ENCODE data around the gene DUOXA1. TPM values are rescaled to one million over a fixed set of nuclear protein-coding genes. Genes with fewer than 3 reads are reported as not detected.
"Not testable (repeated sequence)": the region's sequence is repeated elsewhere in the genome, so short reads cannot be mapped to it uniquely, and the experiment has no call there.

Gene DUOXA1
- total RNA-seq, 1 donor: 0.36 TPM

GRCh38 chr15:45087513-45087912, 42.2 kb downstream of the DUOXA1 start:
- Histone ChIP-seq H4K20me1 (ENCODE audit: insufficient read depth, low read length) (no peaks in the 10 kb centered on the region), H3K27me3 (ENCODE audit: insufficient read depth, low read length) (peaks cover 22% of the 10 kb centered on the region), H3K79me2 (ENCODE audit: insufficient read depth, low read length) (no peaks in the 10 kb centered on the region), H2AFZ (ENCODE audit: low read length) (no peak overlapping the region), H3K9me3 (ENCODE audit: low read depth, low read length) (no peaks in the 10 kb centered on the region), H3K4me1 (ENCODE audit: insufficient read depth, low read length) (peaks cover 23% of the 10 kb centered on the region), H3K27ac (ENCODE audit: low read depth, low read length) (no peak overlapping the region), H3K36me3 (ENCODE audit: insufficient read depth, low read length) (no peaks in the 10 kb centered on the region), H3K4me3 (ENCODE audit: insufficient read depth, low read length) (no peak overlapping the region), H3K4me2 (ENCODE audit: insufficient read depth, low read length) (no peak overlapping the region)
- no peak for DNase-seq (ENCODE audit: insufficient read length, low spot score, missing footprints)
- TF ChIP-seq CTCF (IDR thresholded peaks at IDR 0.05; ENCODE audit: extremely low read depth, low read depth, low read length): no peak

GRCh38 chr15:45084163-45084562, 45.5 kb downstream of the DUOXA1 start:
- Histone ChIP-seq H3K4me1 (ENCODE audit: insufficient read depth, low read length) (peaks cover 8% of the 10 kb centered on the region), H3K9me3 (ENCODE audit: low read depth, low read length) (no peaks in the 10 kb centered on the region), H4K20me1 (ENCODE audit: insufficient read depth, low read length) (no peaks in the 10 kb centered on the region), H3K36me3 (ENCODE audit: insufficient read depth, low read length) (no peaks in the 10 kb centered on the region), H3K4me2 (ENCODE audit: insufficient read depth, low read length) (no peak overlapping the region), H2AFZ (ENCODE audit: low read length) (no peak overlapping the region), H3K79me2 (ENCODE audit: insufficient read depth, low read length) (no peaks in the 10 kb centered on the region), H3K27ac (ENCODE audit: low read depth, low read length) (no peak overlapping the region), H3K4me3 (ENCODE audit: insufficient read depth, low read length) (no peak overlapping the region), H3K27me3 (ENCODE audit: insufficient read depth, low read length) (peaks cover 20% of the 10 kb centered on the region)
- no peak for TF ChIP-seq CTCF (IDR thresholded peaks at IDR 0.05; ENCODE audit: extremely low read depth, low read depth, low read length)
- no peak for DNase-seq (ENCODE audit: insufficient read length, low spot score, missing footprints)

GRCh38 chr15:45083223-45083622, 46.5 kb downstream of the DUOXA1 start:
- H3K4me1 ChIP-seq (ENCODE audit: insufficient read depth, low read length): no peaks in the 10 kb centered on the region
- no peak for DNase-seq (ENCODE audit: insufficient read length, low spot score, missing footprints)
- no peak overlapping the region for H3K4me2 ChIP-seq (ENCODE audit: insufficient read depth, low read length)
- H3K36me3 ChIP-seq (ENCODE audit: insufficient read depth, low read length): no peaks in the 10 kb centered on the region
- H3K9me3 ChIP-seq (ENCODE audit: low read depth, low read length): no peaks in the 10 kb centered on the region
- H4K20me1 ChIP-seq (ENCODE audit: insufficient read depth, low read length): no peaks in the 10 kb centered on the region
- H3K79me2 ChIP-seq (ENCODE audit: insufficient read depth, low read length): no peaks in the 10 kb centered on the region
- no peak overlapping the region for H2AFZ ChIP-seq (ENCODE audit: low read length)
- H3K4me3 ChIP-seq (ENCODE audit: insufficient read depth, low read length): no peak overlapping the region
- peaks cover 20% of the 10 kb centered on the region for H3K27me3 ChIP-seq (ENCODE audit: insufficient read depth, low read length)
- TF ChIP-seq CTCF (IDR thresholded peaks at IDR 0.05; ENCODE audit: extremely low read depth, low read depth, low read length): no peak
- H3K27ac ChIP-seq (ENCODE audit: low read depth, low read length): no peak overlapping the region

GRCh38 chr15:45082412-45082811, 47.3 kb downstream of the DUOXA1 start:
- H3K4me1 ChIP-seq (ENCODE audit: insufficient read depth, low read length); H3K4me2 ChIP-seq (ENCODE audit: insufficient read depth, low read length); H3K79me2 ChIP-seq (ENCODE audit: insufficient read depth, low read length); H3K27ac ChIP-seq (ENCODE audit: low read depth, low read length); H3K9me3 ChIP-seq (ENCODE audit: low read depth, low read length); H2AFZ ChIP-seq (ENCODE audit: low read length); H3K36me3 ChIP-seq (ENCODE audit: insufficient read depth, low read length); DNase-seq (ENCODE audit: insufficient read length, low spot score, missing footprints); H3K4me3 ChIP-seq (ENCODE audit: insufficient read depth, low read length); H4K20me1 ChIP-seq (ENCODE audit: insufficient read depth, low read length): not testable (repeated sequence)
- H3K27me3 ChIP-seq (ENCODE audit: insufficient read depth, low read length): peaks cover 19% of the 10 kb centered on the region

GRCh38 chr15:45080593-45080992, 49.1 kb downstream of the DUOXA1 start:
- H3K27me3 ChIP-seq (ENCODE audit: insufficient read depth, low read length): peaks cover 10% of the 10 kb centered on the region
- not testable (repeated sequence) for H3K9me3 ChIP-seq (ENCODE audit: low read depth, low read length)

GRCh38 chr15:45079628-45080246, 49.9 kb downstream of the DUOXA1 start:
- not testable (repeated sequence) for H3K9me3 ChIP-seq (ENCODE audit: low read depth, low read length); DNase-seq (ENCODE audit: insufficient read length, low spot score, missing footprints); H3K27me3 ChIP-seq (ENCODE audit: insufficient read depth, low read length); H2AFZ ChIP-seq (ENCODE audit: low read length); H3K4me2 ChIP-seq (ENCODE audit: insufficient read depth, low read length); H3K79me2 ChIP-seq (ENCODE audit: insufficient read depth, low read length); H3K36me3 ChIP-seq (ENCODE audit: insufficient read depth, low read length); H3K27ac ChIP-seq (ENCODE audit: low read depth, low read length); H4K20me1 ChIP-seq (ENCODE audit: insufficient read depth, low read length); H3K4me1 ChIP-seq (ENCODE audit: insufficient read depth, low read length); H3K4me3 ChIP-seq (ENCODE audit: insufficient read depth, low read length)

More at GRCh38 chr15:45080593-45080992, 49.1 kb downstream of the DUOXA1 start:
- not testable (repeated sequence) for H3K36me3 ChIP-seq (ENCODE audit: insufficient read depth, low read length); H3K27ac ChIP-seq (ENCODE audit: low read depth, low read length); H3K4me3 ChIP-seq (ENCODE audit: insufficient read depth, low read length); H4K20me1 ChIP-seq (ENCODE audit: insufficient read depth, low read length); H3K79me2 ChIP-seq (ENCODE audit: insufficient read depth, low read length); DNase-seq (ENCODE audit: insufficient read length, low spot score, missing footprints); H2AFZ ChIP-seq (ENCODE audit: low read length); H3K4me2 ChIP-seq (ENCODE audit: insufficient read depth, low read length); H3K4me1 ChIP-seq (ENCODE audit: insufficient read depth, low read length)

GRCh38 chr15:45079201-45079600, 50.5 kb downstream of the DUOXA1 start:
- H3K27me3 ChIP-seq (ENCODE audit: insufficient read depth, low read length); H3K4me3 ChIP-seq (ENCODE audit: insufficient read depth, low read length); DNase-seq (ENCODE audit: insufficient read length, low spot score, missing footprints); H3K79me2 ChIP-seq (ENCODE audit: insufficient read depth, low read length); H3K4me1 ChIP-seq (ENCODE audit: insufficient read depth, low read length); H4K20me1 ChIP-seq (ENCODE audit: insufficient read depth, low read length); H3K9me3 ChIP-seq (ENCODE audit: low read depth, low read length); H3K4me2 ChIP-seq (ENCODE audit: insufficient read depth, low read length); H3K27ac ChIP-seq (ENCODE audit: low read depth, low read length); H3K36me3 ChIP-seq (ENCODE audit: insufficient read depth, low read length); H2AFZ ChIP-seq (ENCODE audit: low read length): not testable (repeated sequence)
